NCI-H748 treated with DMSO at 0.1 percent for 48 hours (cell line): ENCODE data around the gene C10orf143.

Experiments used
- DNase-seq: peaks from one replicate; lab custom pipeline; 2025; lab: John Stamatoyannopoulos, UW

C10orf143 gene

GRCh38 chr10:130014263-130015074 lies 96.2 kb downstream of the C10orf143 start:
- DNase-seq = no peak
